Activated naive CD8-positive, alpha-beta T cell treated with anti-CD3 and anti-CD28 coated beads, Interleukin-2, amount 10 ng/mL, durations not matched to agents 7 days and 5 days (primary cell): ENCODE results near the gene FAM50B. TPM values are rescaled to one million over a fixed set of nuclear protein-coding genes. Genes with fewer than 3 reads are reported as not detected.

Experiments
- ATAC-seq: fragments of 150-1000 bp; cut with Tn5 transposase; one replicate; pipeline ENCODE4 v1.10.0; 2021; ENCODE audit warnings: low read depth, moderate library complexity
- POLR2A ChIA-PET: fragments of 350-600 bp; sonication (Branson Sonifier 250); formaldehyde crosslinking; loops from one replicate; lab custom pipeline; 2021; ENCODE audit warnings: antibody characterized with exemption; lab: Charles Lee
- DNase-seq: peaks from one replicate; pipeline ENCODE4 v3.0.0; 2021
- H3K27ac Mint-ChIP-seq: one replicate; pipeline ENCODE4 v1.8.0; 2022; ENCODE audit warnings: mild to moderate bottlenecking, mixed read lengths
- H3K27me3 Mint-ChIP-seq: one replicate; pipeline ENCODE4 v1.8.0; 2022; ENCODE audit warnings: mild to moderate bottlenecking, moderate library complexity, mixed read lengths
- H3K36me3 Mint-ChIP-seq: one replicate; pipeline ENCODE4 v1.8.0; 2021; ENCODE audit warnings: mild to moderate bottlenecking, mixed read lengths
- H3K4me1 Mint-ChIP-seq: one replicate; pipeline ENCODE4 v1.8.0; 2021; ENCODE audit warnings: mixed read lengths
- H3K4me3 Mint-ChIP-seq: one replicate; pipeline ENCODE4 v1.8.0; 2022; ENCODE audit warnings: mild to moderate bottlenecking, moderate library complexity, mixed read lengths
- H3K9me3 Mint-ChIP-seq: one replicate; pipeline ENCODE4 v1.8.0; 2021; ENCODE audit warnings: mixed read lengths
- total RNA-seq, 2 experiments: library from RNA; stranded (reverse); gene quantifications; one replicate each; pipeline ENCODE4 v1.2.3, GENCODE V29; 2021

FAM50B gene
- total RNA-seq, 2 experiments from 2014 or later = 8.2 to 11.2 TPM

DNA sequence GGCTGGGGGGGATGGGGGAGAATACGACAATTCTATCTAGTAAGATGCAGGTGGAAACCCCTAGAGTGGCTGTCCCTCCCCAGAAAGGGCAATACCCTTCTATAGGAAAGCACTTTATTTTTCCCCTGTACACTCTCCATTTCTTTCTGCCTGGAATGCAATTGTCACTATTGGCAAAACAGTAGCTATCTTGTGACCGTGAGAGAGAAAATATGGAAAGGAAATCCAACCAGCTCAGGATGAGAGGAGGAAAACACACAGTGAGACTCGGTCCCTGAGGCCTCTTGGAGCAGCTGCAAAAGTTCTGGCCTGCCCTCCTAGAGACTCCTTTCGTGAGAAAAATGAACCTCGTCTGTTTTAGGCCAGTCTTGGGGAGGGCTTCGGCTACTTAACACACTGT is 43.4 kb downstream of the FAM50B start:
- DNase-seq (no peak), ATAC-seq (no peak)
- no peaks in the 10 kb centered on the region for H3K36me3 Mint-ChIP-seq
- peaks cover 17% of the 10 kb centered on the region for H3K27me3 Mint-ChIP-seq
- no peak overlapping the region for H3K27ac Mint-ChIP-seq
- H3K9me3 Mint-ChIP-seq = no peaks in the 10 kb centered on the region
- H3K4me1 Mint-ChIP-seq = no peaks in the 10 kb centered on the region
- no peak overlapping the region for H3K4me3 Mint-ChIP-seq
- POLR2A ChIA-PET = no interaction called here

DNA sequence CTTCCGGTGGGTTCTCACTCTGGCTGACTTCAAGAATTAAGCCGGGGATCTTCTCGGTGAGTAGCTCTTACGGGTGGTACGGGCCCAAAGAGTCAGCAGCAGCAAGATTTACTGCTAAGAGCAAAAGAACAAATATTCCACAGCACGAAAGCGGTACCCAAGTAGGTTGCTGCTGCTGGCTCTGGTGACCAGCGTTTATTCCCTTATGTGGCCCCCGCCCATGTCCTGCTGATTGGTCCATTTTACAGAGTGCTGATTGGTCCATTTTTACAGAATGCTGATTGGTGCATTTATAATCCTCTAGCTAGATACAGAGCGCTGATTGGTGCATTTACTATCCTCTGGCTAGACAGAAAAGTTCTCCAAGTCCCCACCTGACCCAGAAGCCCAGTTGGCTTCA is 44.3 kb downstream of the FAM50B start:
- POLR2A ChIA-PET = interaction anchor here (1.0 kb wide), 1 partner anchor 21 kb away, joined by 3 read pairs; no protein-coding TSS in a partner anchor
- Mint-ChIP-seq H3K4me1 (no peaks in the 10 kb centered on the region), H3K9me3 (no peaks in the 10 kb centered on the region), H3K4me3 (no peak overlapping the region), H3K27ac (no peak overlapping the region), H3K36me3 (no peaks in the 10 kb centered on the region), H3K27me3 (peaks cover 17% of the 10 kb centered on the region)
- DNase-seq (no peak), ATAC-seq (no peak)

DNA sequence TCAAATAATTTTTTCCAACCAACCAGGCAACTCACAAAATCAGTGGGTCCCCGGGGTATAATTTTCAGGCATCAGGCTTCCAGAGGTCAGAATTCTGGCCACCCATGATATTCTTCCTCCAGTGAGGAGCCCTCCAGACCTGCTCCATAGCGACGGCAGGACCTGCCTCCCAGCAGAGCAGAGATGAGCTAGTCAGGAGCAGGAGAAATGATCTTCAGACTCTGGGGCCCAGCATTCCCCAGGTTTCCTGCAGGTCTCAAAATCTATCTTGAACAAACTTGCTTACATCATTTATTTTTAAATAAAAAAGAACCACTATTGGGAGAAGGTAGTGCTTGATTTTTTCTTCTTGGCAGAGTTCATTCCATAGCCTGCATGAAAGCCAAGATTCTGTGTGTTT is 44.7 kb downstream of the FAM50B start:
- peaks cover 17% of the 10 kb centered on the region for H3K27me3 Mint-ChIP-seq
- no peaks in the 10 kb centered on the region for H3K36me3 Mint-ChIP-seq
- no peaks in the 10 kb centered on the region for H3K4me1 Mint-ChIP-seq
- POLR2A ChIA-PET = interaction anchor here (1.0 kb wide), 1 partner anchor 21 kb away, joined by 3 read pairs; no protein-coding TSS in a partner anchor
- H3K4me3 Mint-ChIP-seq = no peak overlapping the region
- H3K27ac Mint-ChIP-seq = no peak overlapping the region
- ATAC-seq (no peak), DNase-seq (no peak)
- H3K9me3 Mint-ChIP-seq = no peaks in the 10 kb centered on the region

DNA sequence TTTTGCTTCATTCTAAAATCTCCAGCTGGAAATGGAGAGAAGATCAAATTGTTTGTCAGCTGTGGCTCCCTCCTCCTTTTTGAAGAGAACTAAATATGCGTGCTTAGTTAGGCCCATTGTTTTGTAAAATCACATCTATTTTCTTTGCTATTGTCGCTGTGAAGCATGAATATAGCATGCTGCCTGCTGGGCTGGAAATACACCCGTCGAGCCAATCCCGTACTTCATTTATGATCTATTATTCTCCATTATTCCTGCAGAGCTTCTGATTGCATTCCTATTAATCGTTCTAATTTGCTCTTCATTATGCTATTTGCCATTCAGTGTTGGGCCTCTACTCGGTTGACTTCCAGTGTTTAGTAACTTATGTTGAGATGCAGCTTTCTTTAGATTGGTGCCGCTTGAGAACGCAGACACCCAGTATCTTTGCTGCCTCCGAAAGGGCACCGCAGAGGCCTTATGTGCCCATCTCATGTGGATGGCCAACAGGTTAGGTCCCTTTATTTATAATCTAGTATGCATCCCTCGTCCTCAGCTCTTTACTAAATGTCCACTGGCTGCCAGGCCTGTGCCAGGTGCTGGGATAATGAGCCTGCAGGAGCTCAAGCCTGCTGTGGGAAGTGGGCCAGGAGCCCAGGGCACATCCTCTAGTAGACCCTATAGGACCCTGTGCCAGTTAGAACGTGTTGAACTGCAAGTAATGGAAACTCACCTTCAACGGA is 45.6 kb downstream of the FAM50B start:
- no peak for DNase-seq
- no peaks in the 10 kb centered on the region for H3K4me1 Mint-ChIP-seq
- no peak overlapping the region for H3K27ac Mint-ChIP-seq
- H3K36me3 Mint-ChIP-seq = no peaks in the 10 kb centered on the region
- no peak overlapping the region for H3K4me3 Mint-ChIP-seq
- no peaks in the 10 kb centered on the region for H3K9me3 Mint-ChIP-seq
- no peak for ATAC-seq
- POLR2A ChIA-PET = interaction anchor here (1.0 kb wide), 1 partner anchor 20 kb away, joined by 3 read pairs; no protein-coding TSS in a partner anchor
- H3K27me3 Mint-ChIP-seq = peaks cover 17% of the 10 kb centered on the region

DNA sequence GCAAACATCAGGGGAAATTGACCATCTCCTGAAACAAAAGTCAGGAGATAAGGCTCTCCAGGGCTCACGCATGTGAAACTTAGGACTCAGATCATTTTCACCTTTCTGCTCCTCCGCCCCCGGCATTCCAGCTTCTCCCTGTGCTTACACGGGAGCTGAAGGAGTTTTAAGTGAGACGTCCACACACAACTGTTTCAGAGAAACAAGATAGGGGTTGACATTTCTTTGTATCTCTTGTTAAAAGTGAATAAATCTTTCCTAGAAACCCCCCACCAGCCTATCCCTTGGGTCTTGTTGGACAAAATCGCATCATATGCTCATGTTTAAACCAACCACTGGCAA is 46.1 kb downstream of the FAM50B start:
- ATAC-seq (no peak), DNase-seq (no peak)
- POLR2A ChIA-PET = no interaction called here
- H3K4me3 Mint-ChIP-seq = no peak overlapping the region
- H3K27ac Mint-ChIP-seq = no peak overlapping the region
- H3K9me3 Mint-ChIP-seq = no peaks in the 10 kb centered on the region
- peaks cover 12% of the 10 kb centered on the region for H3K27me3 Mint-ChIP-seq
- no peaks in the 10 kb centered on the region for H3K4me1 Mint-ChIP-seq
- H3K36me3 Mint-ChIP-seq = no peaks in the 10 kb centered on the region

DNA sequence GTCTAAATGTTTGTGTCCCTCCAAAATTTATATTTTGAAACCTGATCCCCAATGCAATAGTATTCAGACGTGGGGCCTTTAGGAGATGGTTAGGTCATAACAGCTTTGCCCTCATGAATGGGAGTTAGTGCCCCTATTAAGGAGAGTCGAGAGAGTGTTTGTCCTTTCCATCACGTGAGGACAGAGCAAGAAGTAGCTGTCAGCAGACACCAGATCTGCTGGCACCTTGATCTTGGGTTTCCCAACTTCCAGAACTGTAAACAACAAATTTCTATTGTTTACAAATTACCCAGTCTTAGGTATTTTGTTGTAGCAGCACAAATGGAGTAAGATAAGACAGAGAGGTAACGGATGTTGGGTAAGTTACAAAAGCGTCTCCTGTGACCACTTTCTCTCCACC is 46.6 kb downstream of the FAM50B start:
- no peak overlapping the region for H3K4me3 Mint-ChIP-seq
- DNase-seq = no peak
- H3K36me3 Mint-ChIP-seq = no peaks in the 10 kb centered on the region
- H3K4me1 Mint-ChIP-seq = no peaks in the 10 kb centered on the region
- POLR2A ChIA-PET = no interaction called here
- H3K27ac Mint-ChIP-seq = no peak overlapping the region
- no peak for ATAC-seq
- no peaks in the 10 kb centered on the region for H3K9me3 Mint-ChIP-seq
- peaks cover 12% of the 10 kb centered on the region for H3K27me3 Mint-ChIP-seq

DNA sequence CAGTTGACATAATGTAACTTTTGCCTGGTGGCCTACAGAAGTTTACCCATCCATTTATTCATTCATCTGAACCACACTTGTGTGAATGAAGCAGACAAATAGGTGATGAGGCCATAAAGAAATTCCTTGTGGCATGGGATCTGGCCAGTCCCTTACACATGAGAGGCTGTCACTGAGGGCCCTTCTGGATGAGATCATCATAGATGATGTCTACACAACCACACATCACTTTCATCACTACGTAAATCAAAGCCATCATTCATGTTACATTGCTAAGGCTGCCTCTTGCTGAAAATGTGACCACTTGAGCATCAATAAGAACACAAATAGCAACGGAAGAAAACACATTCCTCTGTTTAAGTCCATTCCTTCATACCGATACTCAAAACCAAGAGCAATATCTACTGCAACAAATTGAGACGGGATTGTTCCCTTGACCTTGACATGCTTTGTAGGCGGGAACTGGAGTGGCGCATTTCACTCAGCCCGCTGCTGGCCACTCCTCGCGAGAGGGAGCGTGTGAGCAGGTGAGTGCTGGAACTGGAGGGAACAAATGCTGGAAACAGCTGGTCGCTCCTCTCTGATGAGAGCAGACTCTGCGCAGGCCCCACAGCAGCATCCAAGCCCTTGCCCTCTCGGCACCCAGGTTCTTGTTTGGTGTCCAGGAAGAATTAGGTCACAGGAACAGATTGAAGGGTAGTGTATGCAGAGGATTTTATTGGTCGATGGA is 49.3 kb downstream of the FAM50B start:
- Mint-ChIP-seq H3K9me3 (no peaks in the 10 kb centered on the region), H3K27ac (no peak overlapping the region)
- POLR2A ChIA-PET = no interaction called here

DNA sequence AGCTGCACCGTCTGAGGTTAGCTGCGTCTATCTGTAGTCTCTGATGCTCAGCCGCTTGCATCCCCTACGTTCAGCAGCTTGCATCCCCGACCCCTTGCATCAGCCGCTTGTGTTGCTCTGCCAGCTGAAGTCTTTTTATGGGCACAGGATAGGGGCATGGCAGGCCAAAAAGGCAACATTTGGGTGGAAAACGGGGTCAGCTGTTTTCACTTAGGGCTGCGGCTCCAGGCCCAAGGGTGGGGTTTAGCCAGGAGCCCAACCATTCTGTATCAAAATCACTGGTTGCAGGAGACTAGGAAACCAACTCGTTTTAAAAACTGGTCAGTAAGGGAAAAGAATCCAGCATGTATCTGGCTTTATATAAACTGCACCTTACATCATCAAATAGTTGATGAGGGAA is 49.9 kb downstream of the FAM50B start:
- Mint-ChIP-seq H3K27me3 (peaks cover 7% of the 10 kb centered on the region), H3K9me3 (no peaks in the 10 kb centered on the region), H3K4me1 (no peaks in the 10 kb centered on the region), H3K27ac (no peak overlapping the region), H3K36me3 (no peaks in the 10 kb centered on the region), H3K4me3 (no peak overlapping the region)
- POLR2A ChIA-PET = no interaction called here
- DNase-seq (no peak), ATAC-seq (no peak)

More for the DNA sequence above, 49.3 kb downstream of the FAM50B start:
- Mint-ChIP-seq H3K36me3 (no peaks in the 10 kb centered on the region), H3K4me1 (no peaks in the 10 kb centered on the region), H3K4me3 (no peak overlapping the region), H3K27me3 (peaks cover 11% of the 10 kb centered on the region)
- no peak for DNase-seq
- ATAC-seq = no peak

DNA sequence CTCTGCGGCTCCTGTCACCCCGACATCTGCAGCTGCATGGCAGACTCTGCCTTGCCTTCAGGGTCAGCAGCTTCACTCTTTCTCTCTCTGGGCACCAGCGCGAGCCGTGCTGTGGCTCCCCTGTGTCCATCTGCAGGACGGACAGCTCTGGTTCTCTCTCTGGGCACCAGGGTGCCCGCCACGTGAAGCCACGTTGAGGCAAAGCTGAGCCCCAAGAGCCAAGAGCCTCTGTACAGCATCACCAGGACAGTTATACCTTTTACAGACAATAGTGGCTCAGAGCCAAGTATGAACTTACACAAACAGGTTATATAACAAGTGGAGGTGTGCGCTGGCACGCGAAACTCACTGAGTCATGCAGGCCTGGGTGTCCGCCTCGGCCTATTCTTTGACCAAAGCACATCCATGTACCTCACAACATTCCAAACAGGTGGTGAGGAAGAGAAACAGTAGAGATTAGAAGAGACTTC is 50.8 kb downstream of the FAM50B start:
- DNase-seq = no peak
- no peaks in the 10 kb centered on the region for H3K36me3 Mint-ChIP-seq
- H3K9me3 Mint-ChIP-seq = no peaks in the 10 kb centered on the region
- POLR2A ChIA-PET = no interaction called here
- H3K4me3 Mint-ChIP-seq = no peak overlapping the region
- no peak overlapping the region for H3K27ac Mint-ChIP-seq
- peaks cover 5% of the 10 kb centered on the region for H3K27me3 Mint-ChIP-seq
- ATAC-seq = no peak
- no peaks in the 10 kb centered on the region for H3K4me1 Mint-ChIP-seq

Other genes with a start within 250 kb of the FAM50B start
- under 1 TPM; 0.31 to 0.33 TPM for gene PXDC1, start 97.7 kb upstream of the FAM50B start, total RNA-seq
- gene FAM217A, start 229.8 kb downstream of the FAM50B start, total RNA-seq = not detected